GM12878 (cell line): Measurements from ENCODE around the gene HLA-A. TPM values are rescaled to one million over a fixed set of nuclear protein-coding genes. Genes with fewer than 3 reads are reported as not detected.
A peak's percentile ranks its signal among the peaks of the same experiment; 100 is the strongest.

ENCODE experiments used
- ATAC-seq: fragments of 200-7000 bp; cut with Tn5 transposase; 3 replicates; pipeline ENCODE4 v1.9.1; 2020; ENCODE audit warnings: mild to moderate bottlenecking, moderate library complexity
- BruUV-seq: library from RNA; stranded (reverse); fragments of 400-500 nt; replicated peaks from 2 replicates; lab custom pipeline; 2021; lab: Mats Ljungman, UMichigan
- CTCF ChIA-PET: fragments of 300-600 bp; sonication (Branson Sonifier 250); formaldehyde crosslinking; extraction: SDS; loops from one replicate; lab custom pipeline; 2021; ENCODE audit warnings: inconsistent platforms; lab: Yijun Ruan, JAX
- POLR2A ChIA-PET: fragments of 350-600 bp; formaldehyde crosslinking; extraction: SDS; loops from one replicate; lab custom pipeline; 2021; ENCODE audit warnings: inconsistent platforms; lab: Charles Lee
- RAD21 ChIA-PET: fragments of 300-600 bp; sonication (Branson Sonifier 250); formaldehyde crosslinking; loops from one replicate; lab custom pipeline; 2023; ENCODE audit warnings: antibody characterized with exemption; ENCODE audit not compliant: unreplicated experiment; lab: Charles Lee
- SMC1A ChIA-PET: fragments of 300-600 bp; sonication (Branson Sonifier 250); formaldehyde crosslinking; loops from one replicate; lab custom pipeline; 2023; ENCODE audit not compliant: unreplicated experiment, uncharacterized antibody; lab: Charles Lee
- DNase-seq: peaks from one replicate; pipeline ENCODE4 v3.0.0-alpha.2; 2011; ENCODE audit warnings: low read depth, low spot score
- FAIRE-seq: peaks from 3 replicates; lab custom pipeline; 2011; peaks lifted over from hg19 to GRCh38; lab: Jason Lieb, UNC
- H2AFZ ChIP-seq: 2 replicates; pipeline ENCODE4 v1.6.0; 2011; ENCODE audit warnings: low read depth, low read length, control low read depth; ENCODE audit not compliant: control insufficient read depth
- H3K27ac ChIP-seq: 2 replicates; pipeline ENCODE4 v1.5.1; 2011; ENCODE audit warnings: control low read depth; ENCODE audit not compliant: control insufficient read depth, insufficient read depth
- H3K27me3 ChIP-seq, 2 experiments: replicated peaks in 1 of 2; 2 replicates each; pipeline versions ENCODE4 v1.6.0 to v1.6.1; 2011; ENCODE audit warnings: low read length in 1 of 2; ENCODE audit not compliant: control insufficient read depth in 2 of 2, insufficient read depth in 2 of 2
- H3K36me3 ChIP-seq, 2 experiments: 2 replicates each; pipeline ENCODE4 v1.5.1; 2011; ENCODE audit warnings: low read length in 1 of 2; ENCODE audit not compliant: control insufficient read depth in 2 of 2, insufficient read depth in 2 of 2
- H3K4me1 ChIP-seq: 2 replicates; pipeline ENCODE4 v1.6.1; 2011; ENCODE audit warnings: mild to moderate bottlenecking, low read length, moderate library complexity, mixed read lengths; ENCODE audit not compliant: control insufficient read depth, insufficient read depth
- H3K4me2 ChIP-seq: 2 replicates; pipeline ENCODE4 v1.6.0; 2011; ENCODE audit warnings: control low read depth; ENCODE audit not compliant: control insufficient read depth, insufficient read depth
- H3K4me3 ChIP-seq: fragments of 200-600 bp; sonication (generic); 2 replicates; pipeline ENCODE4 v1.5.1; 2016
- H3K79me2 ChIP-seq: 2 replicates; pipeline ENCODE4 v1.6.0; 2011; ENCODE audit warnings: low read length; ENCODE audit not compliant: control insufficient read depth, insufficient read depth
- H3K9ac ChIP-seq: 2 replicates; pipeline ENCODE4 v1.8.0; 2011; ENCODE audit warnings: low read length, control low read depth, mixed read lengths; ENCODE audit not compliant: control insufficient read depth, insufficient read depth
- H3K9me3 ChIP-seq: replicated peaks from 3 replicates; pipeline ENCODE4 v1.5.1; 2011; ENCODE audit warnings: mild to moderate bottlenecking, low read length; ENCODE audit not compliant: control insufficient read depth, insufficient read depth
- H4K20me1 ChIP-seq: 2 replicates; pipeline ENCODE4 v1.6.0; 2011; ENCODE audit not compliant: control insufficient read depth, insufficient read depth
- BMI1 ChIP-seq: fragments of 450-650 bp; IDR thresholded peaks from 2 replicates; pipeline ENCODE4 v1.6.1; 2016; ENCODE audit warnings: mild to moderate bottlenecking, moderate library complexity, borderline replicate concordance
- CEBPB ChIP-seq, 2 experiments: fragments of 150-350 bp in 1 of 2; IDR thresholded peaks; 2 replicates each; pipeline ENCODE4 v1.6.1; 2012 to 2014; ENCODE audit warnings: low read depth in 2 of 2, low read length in 2 of 2, borderline replicate concordance in 1 of 2, inconsistent platforms in 1 of 2
- CREM ChIP-seq: IDR thresholded peaks from 2 replicates; pipeline ENCODE4 v1.6.1; 2014; ENCODE audit warnings: antibody characterized with exemption, low read depth
- EGR1 ChIP-seq, 2 experiments: IDR thresholded peaks; 1 replicate in 1 of 2; 2 replicates in 1 of 2; pipeline ENCODE4 v1.6.1; 2011 to 2012; ENCODE audit warnings: low read depth in 2 of 2, low read length in 2 of 2, borderline replicate concordance in 1 of 2, mild to moderate bottlenecking in 1 of 2, moderate library complexity in 1 of 2
- IRF3 ChIP-seq: fragments of 450-650 bp; IDR thresholded peaks from 2 replicates; pipeline ENCODE4 v1.6.1; 2014; ENCODE audit warnings: mild to moderate bottlenecking
- KLF5 ChIP-seq: fragments of 450-650 bp; IDR thresholded peaks from 2 replicates; pipeline ENCODE4 v1.6.1; 2014; ENCODE audit warnings: mild to moderate bottlenecking; ENCODE audit not compliant: partially characterized antibody
- NFIC ChIP-seq: IDR thresholded peaks from 2 replicates; pipeline ENCODE4 v1.6.1; 2012; ENCODE audit warnings: low read depth, mild to moderate bottlenecking, inconsistent platforms, low read length, moderate library complexity
- NFYB ChIP-seq: IDR thresholded peaks from 2 replicates; pipeline ENCODE4 v1.6.1; 2011; ENCODE audit warnings: low read depth, mild to moderate bottlenecking, low read length, improper control_type of control experiment, moderate library complexity; ENCODE audit not compliant: insufficient read depth
- RAD51 ChIP-seq: fragments of 450-650 bp; IDR thresholded peaks from 2 replicates; pipeline ENCODE4 v1.6.1; 2016; ENCODE audit warnings: moderate library complexity, mild to moderate bottlenecking, inconsistent platforms
- RELA ChIP-seq: fragments of 450-650 bp; IDR thresholded peaks from 2 replicates; pipeline ENCODE4 v1.8.0; 2014; ENCODE audit warnings: borderline replicate concordance; ENCODE audit not compliant: partially characterized antibody
- RFX5 ChIP-seq: IDR thresholded peaks from 2 replicates; pipeline ENCODE4 v1.6.1; 2011; ENCODE audit warnings: low read depth, low read length, improper control_type of control experiment
- SMC3 ChIP-seq: IDR thresholded peaks from 2 replicates; pipeline ENCODE4 v1.6.1; 2011; ENCODE audit warnings: low read length, improper control_type of control experiment, borderline replicate concordance
- TAF1 ChIP-seq: IDR thresholded peaks from 2 replicates; pipeline ENCODE4 v1.6.1; 2011; ENCODE audit warnings: mild to moderate bottlenecking, low read depth, low read length, borderline replicate concordance
- ZNF207 ChIP-seq: fragments of 450-650 bp; IDR thresholded peaks from 2 replicates; pipeline ENCODE4 v1.6.1; 2014; ENCODE audit warnings: antibody characterized with exemption, mild to moderate bottlenecking, borderline replicate concordance
- ZNF384 ChIP-seq: IDR thresholded peaks from 2 replicates; pipeline ENCODE4 v1.6.1; 2012; ENCODE audit warnings: low read depth, mild to moderate bottlenecking, low read length, improper control_type of control experiment, borderline replicate concordance
- WGBS: methylation state at CpG from one replicate; pipeline ENCODE4 v1.1.6; 2016; ENCODE audit warnings: low lambda C conversion rate; ENCODE audit not compliant: insufficient replicate concordance, insufficient coverage; ENCODE audit errors: missing lambda C conversion rate; 5-methylcytosine and 5-hydroxymethylcytosine counted together
- in situ Hi-C: fragments of 300-500 bp; cut with MboI; formaldehyde crosslinking; loops from 9 replicates; pipeline ENCODE4 v1.14.3; 2018; ENCODE audit warnings: mixed read lengths
- intact Hi-C: fragments of 100-400 bp; cut with micrococcal nuclease; formaldehyde crosslinking; loops from one replicate; pipeline ENCODE4 v1.14.2; 2022; ENCODE audit not compliant: unreplicated experiment
- polyA plus RNA-seq, 11 experiments: library from polyadenylated mRNA; depleted of rRNA in 4 of 11; unstranded in 6 of 11; stranded (reverse) in 5 of 11; fragments of >200 nt; fragmentation: Nextera tagmentation in 4 of 11; fragmentation: Illumina TruSeq in 1 of 11; extraction: Ambion mirVana in 4 of 11; extraction: Trizol in 1 of 11; gene quantifications; 1 replicate in 1 of 11; 2 replicates in 10 of 11; pipeline versions ENCODE4 v1.2.1 to v1.2.3, GENCODE V29; 2011 to 2016; ENCODE audit warnings: inconsistent platforms in 2 of 11, missing spikeins in 2 of 11, low read depth in 1 of 11
- total RNA-seq, 4 experiments: library from RNA; depleted of rRNA in 3 of 4; stranded (reverse); fragments of >200 nt in 3 of 4; fragmentation: Illumina TruSeq in 1 of 4; extraction: Trizol in 1 of 4; gene quantifications; 2 replicates each; pipeline versions ENCODE4 v1.2.1 to v1.2.3, GENCODE V29; 2013 to 2021
- TF ChIP-seq, protein P1 (sequence below): fragments of 450-650 bp; IDR thresholded peaks from 2 replicates; pipeline ENCODE4 v1.6.1; 2017; ENCODE audit warnings: low read depth, mild to moderate bottlenecking, moderate library complexity
- TF ChIP-seq, protein P2 (sequence below): IDR thresholded peaks from 2 replicates; pipeline ENCODE4 v1.6.1; 2012; ENCODE audit warnings: low read depth, low read length, improper control_type of control experiment

The HLA-A gene
- total and polyA plus RNA-seq, 10 of the 15 experiments (the other 5 are each of a cell fraction or from before 2014, with no cell fraction given): 129 to 1,155 (median 749) TPM

DNA sequence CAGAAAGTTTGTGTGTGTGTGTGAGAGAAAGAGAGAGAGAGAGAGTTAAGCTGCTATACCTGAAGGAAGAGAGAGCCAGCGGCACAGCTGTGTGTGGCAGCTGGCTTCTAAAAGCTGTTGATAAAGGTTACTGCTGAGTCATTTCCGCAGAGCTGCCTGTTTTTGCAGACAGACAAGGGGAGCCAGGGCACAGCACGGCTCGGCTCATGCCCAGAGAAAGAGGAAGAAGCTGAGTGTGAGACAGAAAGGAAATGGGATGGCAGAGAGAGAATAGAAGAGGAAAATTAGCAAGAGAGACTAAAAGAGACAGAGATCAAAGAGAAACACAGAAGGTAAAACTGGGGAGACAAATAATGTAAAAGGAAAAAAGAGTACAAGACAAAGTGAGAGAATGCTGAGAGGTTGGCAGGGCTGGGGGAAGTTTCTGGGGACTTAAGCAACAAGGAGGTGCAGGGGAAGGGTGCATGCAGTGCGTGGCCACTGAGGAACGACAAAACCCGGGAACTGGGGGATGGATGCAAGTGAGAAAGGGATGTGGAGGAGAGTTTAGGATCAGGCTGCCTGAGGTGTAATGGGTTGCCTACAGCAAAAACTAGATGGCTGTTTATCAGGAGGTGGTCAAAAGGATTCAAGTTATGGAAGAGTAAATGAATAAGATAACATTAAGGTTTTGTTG is 22.7 kb downstream of the HLA-A start:
- in situ Hi-C loops (no loop called here), intact Hi-C loops (loop anchor here (2.0 kb wide), 1 partner anchor 22 kb away; the partner anchor contains the start of gene HLA-A)
- H3K9me3 ChIP-seq: no peaks in the 10 kb centered on the region
- H3K36me3 ChIP-seq: no peaks in the 10 kb centered on the region
- H3K9ac ChIP-seq: peak overlapping the region; percentile 74
- POLR2A ChIA-PET: interaction anchor here (0.5 to 5.0 kb wide), 16 partner anchors 12 to 846 kb away, joined by 3 to 27 read pairs (median 4); partner anchors contain the start of genes HLA-A and POLR1H
- DNase-seq (peak; percentile 89), ATAC-seq (peak; percentile 93), FAIRE-seq (peak; percentile 99)
- H4K20me1 ChIP-seq: no peaks in the 10 kb centered on the region
- peaks cover 5% of the 10 kb centered on the region; the same call in 1 of the 2 replicates for H3K4me1 ChIP-seq
- peak overlapping the region; percentile 47 for H2AFZ ChIP-seq
- 0% methylated on average over 7 of the region's 7 CpGs for WGBS
- H3K4me3 ChIP-seq: peak overlapping the region; percentile 66
- no peaks in the 10 kb centered on the region for H3K27me3 ChIP-seq
- CTCF ChIA-PET: interaction anchor here (0.9 to 6.6 kb wide), 13 partner anchors 12 to 315 kb away, joined by 3 to 71 read pairs (median 8); no protein-coding TSS in a partner anchor
- H3K4me2 ChIP-seq: peak overlapping the region; percentile 97
- SMC1A ChIA-PET: interaction anchor here (0.6 to 4.3 kb wide), 19 partner anchors 12 to 248 kb away, joined by 3 to 38 read pairs (median 4); partner anchors contain the start of genes HLA-A and TRIM26
- H3K27ac ChIP-seq: peak overlapping the region; percentile 93
- peaks cover 5% of the 10 kb centered on the region for H3K79me2 ChIP-seq
- TSS peak; percentile 88 for BruUV-seq
- RAD21 ChIA-PET: interaction anchor here (0.6 to 2.6 kb wide), 14 partner anchors 10 to 315 kb away, joined by 3 to 9 read pairs (median 4); no protein-coding TSS in a partner anchor
- TF ChIP-seq ZNF384 (no peak; the same call in 1 of the 2 replicates), SMC3 (no peak; the same call in 1 of the 2 replicates), BMI1 (0 out of 2 replicates have a peak, but pooled peaks have one; percentile 12), RFX5 (peak; percentile 67; the same call in 1 of the 2 replicates), RELA (peak; percentile 55), IRF3 (no peak), TAF1 (peak; percentile 88), ZNF207 (0 out of 2 replicates have a peak, but pooled peaks have one; percentile 63), CREM (peak; percentile 75; the same call in 1 of the 2 replicates), KLF5 (peak; percentile 77), RAD51 (peak; percentile 38; the same call in 1 of the 2 replicates), CEBPB (IDR thresholded peaks at IDR 0.05; ENCODE audit: borderline replicate concordance in 1 of 2, low read depth in 2 of 2, low read length in 2 of 2) (peak in 1 of 2 experiments; percentile 29; a peak in 1 of 4 replicates), NFIC (peak; percentile 79), EGR1 (IDR thresholded peaks at IDR 0.05; ENCODE audit: borderline replicate concordance in 1 of 2, low read depth in 2 of 2, low read length in 2 of 2) (0 out of 3 replicates have a peak, but pooled peaks of 1 of the 2 experiments have one; percentile 22), NFYB (no peak)
- TF ChIP-seq, protein P1, sequence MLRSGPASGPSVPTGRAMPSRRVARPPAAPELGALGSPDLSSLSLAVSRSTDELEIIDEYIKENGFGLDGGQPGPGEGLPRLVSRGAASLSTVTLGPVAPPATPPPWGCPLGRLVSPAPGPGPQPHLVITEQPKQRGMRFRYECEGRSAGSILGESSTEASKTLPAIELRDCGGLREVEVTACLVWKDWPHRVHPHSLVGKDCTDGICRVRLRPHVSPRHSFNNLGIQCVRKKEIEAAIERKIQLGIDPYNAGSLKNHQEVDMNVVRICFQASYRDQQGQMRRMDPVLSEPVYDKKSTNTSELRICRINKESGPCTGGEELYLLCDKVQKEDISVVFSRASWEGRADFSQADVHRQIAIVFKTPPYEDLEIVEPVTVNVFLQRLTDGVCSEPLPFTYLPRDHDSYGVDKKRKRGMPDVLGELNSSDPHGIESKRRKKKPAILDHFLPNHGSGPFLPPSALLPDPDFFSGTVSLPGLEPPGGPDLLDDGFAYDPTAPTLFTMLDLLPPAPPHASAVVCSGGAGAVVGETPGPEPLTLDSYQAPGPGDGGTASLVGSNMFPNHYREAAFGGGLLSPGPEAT: peak; percentile 80
- TF ChIP-seq, protein P2, sequence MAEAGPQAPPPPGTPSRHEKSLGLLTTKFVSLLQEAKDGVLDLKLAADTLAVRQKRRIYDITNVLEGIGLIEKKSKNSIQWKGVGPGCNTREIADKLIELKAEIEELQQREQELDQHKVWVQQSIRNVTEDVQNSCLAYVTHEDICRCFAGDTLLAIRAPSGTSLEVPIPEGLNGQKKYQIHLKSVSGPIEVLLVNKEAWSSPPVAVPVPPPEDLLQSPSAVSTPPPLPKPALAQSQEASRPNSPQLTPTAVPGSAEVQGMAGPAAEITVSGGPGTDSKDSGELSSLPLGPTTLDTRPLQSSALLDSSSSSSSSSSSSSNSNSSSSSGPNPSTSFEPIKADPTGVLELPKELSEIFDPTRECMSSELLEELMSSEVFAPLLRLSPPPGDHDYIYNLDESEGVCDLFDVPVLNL: no peak
